GM21786 (cell line): ENCODE results near the gene AQP11.

ENCODE experiments used
- ATAC-seq: cut with Tn5 transposase; IDR thresholded peaks from one replicate; pipeline ENCODE4 v1.9.1; 2021; ENCODE audit not compliant: unreplicated experiment

The AQP11 gene

GRCh38 chr11:77656362-77656761 is 66.6 kb downstream of the AQP11 start:
- no peak for ATAC-seq

GRCh38 chr11:77658213-77659013 is 68.7 kb downstream of the AQP11 start:
- ATAC-seq: no peak
